ENCODE results near the gene RNU6-8.

DNA sequence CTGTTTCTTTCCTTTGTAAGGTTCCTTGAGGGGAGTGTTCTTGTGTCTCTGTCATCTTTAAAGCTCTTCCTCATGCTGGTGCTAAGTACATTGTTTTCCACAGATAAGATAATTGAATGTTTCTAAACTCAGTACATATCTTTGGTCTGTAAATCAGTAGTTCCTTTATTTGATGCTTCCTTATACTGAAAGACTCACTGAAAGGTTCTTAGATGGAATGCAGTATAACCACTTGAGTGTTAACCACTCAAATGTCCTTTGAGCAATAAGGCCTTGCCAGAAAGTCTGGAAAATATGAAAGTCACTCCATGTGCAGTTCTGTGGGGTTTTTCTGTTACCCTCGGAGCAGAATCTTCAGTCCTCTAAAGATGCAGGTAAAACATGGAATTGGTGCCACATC lies 23.0 kb upstream of the RNU6-8 start:
- TF ChIP-seq RAD21 (IDR thresholded peaks at IDR 0.05; ENCODE audit: low read depth) (no peak), POLR2A (IDR thresholded peaks at IDR 0.05; ENCODE audit: borderline replicate concordance, extremely low read depth, insufficient read depth, insufficient read length) (no peak)
- TF ChIP-seq, protein P1, sequence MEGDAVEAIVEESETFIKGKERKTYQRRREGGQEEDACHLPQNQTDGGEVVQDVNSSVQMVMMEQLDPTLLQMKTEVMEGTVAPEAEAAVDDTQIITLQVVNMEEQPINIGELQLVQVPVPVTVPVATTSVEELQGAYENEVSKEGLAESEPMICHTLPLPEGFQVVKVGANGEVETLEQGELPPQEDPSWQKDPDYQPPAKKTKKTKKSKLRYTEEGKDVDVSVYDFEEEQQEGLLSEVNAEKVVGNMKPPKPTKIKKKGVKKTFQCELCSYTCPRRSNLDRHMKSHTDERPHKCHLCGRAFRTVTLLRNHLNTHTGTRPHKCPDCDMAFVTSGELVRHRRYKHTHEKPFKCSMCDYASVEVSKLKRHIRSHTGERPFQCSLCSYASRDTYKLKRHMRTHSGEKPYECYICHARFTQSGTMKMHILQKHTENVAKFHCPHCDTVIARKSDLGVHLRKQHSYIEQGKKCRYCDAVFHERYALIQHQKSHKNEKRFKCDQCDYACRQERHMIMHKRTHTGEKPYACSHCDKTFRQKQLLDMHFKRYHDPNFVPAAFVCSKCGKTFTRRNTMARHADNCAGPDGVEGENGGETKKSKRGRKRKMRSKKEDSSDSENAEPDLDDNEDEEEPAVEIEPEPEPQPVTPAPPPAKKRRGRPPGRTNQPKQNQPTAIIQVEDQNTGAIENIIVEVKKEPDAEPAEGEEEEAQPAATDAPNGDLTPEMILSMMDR (IDR thresholded peaks at IDR 0.05 in 2 of 3, conservative IDR thresholded peaks at IDR 0.05 in 1 of 3; ENCODE audit: borderline replicate concordance in 1 of 3, insufficient read depth in 1 of 3, low read depth in 2 of 3, low read length in 2 of 3) = no peak
